Measurements from ENCODE around the gene HOXA9.

GRCh38 chr7:27170426-27171324 lies 5.3 kb upstream of the HOXA9 start:
- TF ChIP-seq POLR2A (IDR thresholded peaks at IDR 0.05; ENCODE audit: low read length) (no peak), GATA1 (IDR thresholded peaks at IDR 0.05; ENCODE audit: low read depth, low read length) (no peak)
